Measurements from ENCODE around the gene TLR9. TPM values are rescaled to one million over a fixed set of nuclear protein-coding genes. Genes with fewer than 3 reads are reported as not detected.

TLR9 gene
- total RNA-seq, 2 donors from 2014 or later = 0.42 TPM; not detected in 1

- intact Hi-C loops (cut with DNase I, micrococcal nuclease) = loop anchor here (5.0 kb wide), 1 partner anchor 103 kb away; no protein-coding TSS in a partner anchor
- ATAC-seq (no peak), DNase-seq (no peak)
These were observed 9.3 kb upstream of the TLR9 start for GRCh38 chr3:52234516-52235447.

DNA sequence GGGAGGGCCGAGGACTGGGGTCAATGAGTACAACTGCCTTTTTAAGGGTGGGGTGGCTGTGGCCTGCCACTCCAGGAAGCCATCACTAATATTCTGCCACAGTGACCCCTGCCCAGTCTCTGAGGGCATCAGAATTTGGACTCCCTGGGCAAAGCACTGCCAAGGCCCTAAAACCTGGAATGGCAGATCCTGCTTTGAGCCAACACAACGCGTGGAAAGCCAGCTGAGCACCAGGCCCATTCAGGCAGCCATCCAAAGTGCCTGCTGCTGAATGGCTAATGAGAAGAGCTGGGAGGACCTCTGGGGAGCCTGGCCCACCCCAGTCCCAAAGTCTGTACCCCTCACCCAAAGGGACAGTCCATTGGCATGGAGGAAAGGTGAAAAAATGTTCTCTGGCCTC is 8.5 kb upstream of the TLR9 start:
- DNase-seq = no peak
- ATAC-seq = no peak
- intact Hi-C loops (cut with DNase I, micrococcal nuclease) = loop anchor here (5.0 kb wide), 1 partner anchor 103 kb away; no protein-coding TSS in a partner anchor

DNA sequence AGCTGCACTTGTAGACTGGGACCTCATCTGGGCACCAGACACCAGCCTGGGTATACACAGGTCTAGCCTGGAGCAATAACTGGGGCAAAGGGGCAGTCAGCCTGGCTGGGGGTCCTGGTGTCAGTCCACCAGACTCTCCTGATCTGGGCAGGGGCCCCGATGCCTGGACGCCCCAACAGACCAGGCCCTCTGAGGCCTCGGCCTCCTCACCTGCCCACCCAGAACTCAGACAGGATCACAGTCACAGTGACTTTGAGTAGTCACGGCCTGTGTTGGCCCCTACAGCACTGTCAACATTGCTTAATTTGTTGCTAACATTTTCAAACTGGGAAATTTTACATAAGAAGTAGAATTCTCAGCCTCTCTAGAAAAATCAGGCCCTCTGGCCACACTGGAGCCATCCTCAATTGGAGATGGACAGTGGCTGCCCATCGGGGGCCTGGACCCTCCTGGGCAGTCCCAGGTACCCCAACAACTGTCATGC is 7.7 kb upstream of the TLR9 start:
- intact Hi-C loops (cut with DNase I, micrococcal nuclease) = loop anchor here (5.0 kb wide), 1 partner anchor 104 kb away; no protein-coding TSS in a partner anchor
- ATAC-seq (no peak), DNase-seq (no peak)

DNA sequence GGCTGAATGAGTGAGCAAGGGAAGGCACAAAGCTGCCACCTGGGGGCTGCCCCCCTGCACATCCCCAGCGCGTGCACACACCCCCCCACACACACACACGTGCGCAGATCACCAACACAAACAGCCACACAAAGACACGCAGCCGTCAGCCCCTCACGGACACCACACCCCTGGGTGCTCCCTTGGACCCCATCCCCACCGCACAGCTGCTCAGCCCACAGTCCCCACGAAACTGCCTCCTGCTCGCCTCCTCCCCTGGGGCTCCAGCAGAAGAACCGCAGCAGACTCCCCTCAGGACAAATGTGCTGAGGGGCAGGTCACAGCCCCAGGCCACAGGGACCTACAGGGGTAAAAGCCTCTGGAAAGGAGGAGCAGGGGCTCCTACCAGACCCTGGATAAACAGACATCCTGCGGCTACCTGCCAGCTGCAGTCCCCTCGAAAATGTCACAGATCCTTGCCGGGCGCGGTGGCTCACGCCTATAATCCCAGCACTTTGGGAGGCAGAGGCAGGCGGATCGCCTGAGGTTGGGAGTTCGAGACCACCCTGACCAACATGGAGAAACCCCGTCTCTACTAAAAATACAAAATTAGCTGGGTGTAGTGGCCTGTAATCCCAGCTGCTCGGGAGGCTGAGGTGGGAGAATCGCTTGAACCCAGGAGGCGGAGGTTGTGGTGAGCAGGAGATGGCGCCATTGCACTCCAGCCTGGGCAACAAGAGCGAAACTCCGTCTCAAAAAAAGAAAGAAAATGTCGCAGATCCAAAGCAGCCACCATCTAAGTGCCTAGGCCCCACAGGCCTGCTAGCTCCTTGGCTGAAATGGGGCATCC is 7.0 kb upstream of the TLR9 start:
- ATAC-seq (no peak), DNase-seq (no peak)
- intact Hi-C loops (cut with DNase I, micrococcal nuclease) = loop anchor here (5.0 kb wide), 1 partner anchor 105 kb away; no protein-coding TSS in a partner anchor

DNA sequence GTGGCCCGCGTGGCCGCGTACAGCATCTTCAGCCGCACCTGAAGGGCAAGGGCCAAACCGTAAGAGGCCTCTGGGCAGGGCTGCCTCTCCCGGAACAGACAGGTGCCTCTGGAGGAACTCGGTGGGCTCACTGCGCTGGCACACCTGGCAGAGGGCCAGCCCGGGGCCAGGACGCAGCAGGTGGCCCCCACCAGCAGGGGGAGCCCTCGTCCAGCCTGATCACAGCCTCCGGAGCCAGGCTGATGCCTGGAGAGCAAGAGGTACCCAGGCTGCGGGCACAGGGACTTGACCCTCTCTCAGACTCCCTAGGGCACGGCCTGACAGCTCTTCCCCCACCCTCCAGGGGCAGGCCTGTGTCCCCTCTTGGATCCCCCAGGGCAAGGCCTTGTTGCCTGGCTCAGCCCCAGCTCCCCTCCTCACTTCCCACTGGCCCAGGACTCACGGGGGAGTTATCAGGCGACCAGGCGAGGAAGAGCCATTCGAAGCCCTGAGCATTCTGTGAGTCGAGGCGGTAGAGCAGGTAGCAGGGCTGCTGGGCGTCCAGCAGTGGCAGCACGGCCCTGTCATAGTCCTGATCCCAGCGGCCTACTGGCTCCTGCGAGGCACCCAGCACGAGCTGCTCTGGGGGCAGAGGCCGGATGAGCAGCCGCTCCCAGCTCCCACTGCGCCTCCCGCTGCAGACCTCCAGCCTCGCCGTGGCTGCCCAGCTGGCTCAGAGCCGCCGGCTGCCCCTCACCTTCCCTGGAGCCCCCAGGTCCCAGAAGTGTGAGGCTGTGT is 6.2 kb upstream of the TLR9 start:
- ATAC-seq = peak; percentile 82
- peak; percentile 69 to 86 for DNase-seq
- intact Hi-C loops (cut with DNase I, micrococcal nuclease) = loop anchor here (5.0 kb wide), 1 partner anchor 106 kb away; no protein-coding TSS in a partner anchor

GRCh38 chr3:52230889-52231499 is 5.5 kb upstream of the TLR9 start:
- ATAC-seq (no peak), DNase-seq (no peak)
- intact Hi-C loops (cut with DNase I, micrococcal nuclease) = loop anchor here (5.0 kb wide), 1 partner anchor 106 kb away; no protein-coding TSS in a partner anchor

GRCh38 chr3:52230461-52230860 is 5.0 kb upstream of the TLR9 start:
- ATAC-seq = no peak
- no peak for DNase-seq
- intact Hi-C loops (cut with DNase I, micrococcal nuclease) = loop anchor here (5.0 kb wide), 1 partner anchor 107 kb away; no protein-coding TSS in a partner anchor

DNA sequence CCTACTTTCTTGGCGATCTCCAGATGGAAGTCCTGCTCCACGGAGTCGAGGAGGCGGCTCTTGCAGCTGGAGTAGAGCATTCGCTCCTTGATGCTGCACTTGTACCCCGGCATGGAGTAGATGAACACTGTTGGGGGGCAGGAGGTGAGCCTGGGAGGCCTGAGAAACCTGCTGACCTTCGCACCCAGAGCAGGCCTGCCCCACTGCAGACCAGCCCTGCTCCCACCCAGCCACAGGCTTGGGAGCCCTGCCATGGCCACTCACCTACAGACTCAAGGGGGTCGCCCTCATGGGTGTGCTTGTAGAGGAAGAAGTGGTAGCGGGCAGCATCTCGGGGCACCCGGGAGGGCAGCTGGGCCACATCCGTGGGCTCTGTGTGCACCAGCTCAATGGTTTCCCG is 4.2 kb upstream of the TLR9 start:
- intact Hi-C loops (cut with DNase I, micrococcal nuclease) = loop anchor here (5.0 kb wide), 1 partner anchor 108 kb away; no protein-coding TSS in a partner anchor
- ATAC-seq (no peak), DNase-seq (no peak)

GRCh38 chr3:52228751-52229291 is 3.4 kb upstream of the TLR9 start:
- ATAC-seq = no peak
- intact Hi-C loops (cut with DNase I, micrococcal nuclease) = no loop called here
- DNase-seq = no peak

DNA sequence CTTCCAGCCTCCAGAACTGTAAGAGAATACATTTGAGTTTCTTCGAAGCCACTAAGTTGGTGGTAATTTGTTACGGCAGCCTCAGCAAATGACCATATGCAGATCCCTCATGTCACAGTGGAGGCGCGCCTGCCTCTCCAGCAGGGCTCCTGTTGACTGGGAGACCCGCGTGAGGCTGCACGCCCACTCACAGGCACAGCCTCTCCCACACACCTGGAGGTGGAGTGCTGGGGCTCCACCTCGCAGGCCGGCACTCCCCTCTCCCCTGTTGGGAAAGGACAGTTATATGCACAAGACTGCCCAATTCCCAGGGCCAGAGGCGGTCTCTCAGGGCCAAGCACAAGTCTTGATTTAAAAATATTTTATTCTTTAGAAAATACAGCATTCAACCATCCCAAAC is 2.8 kb upstream of the TLR9 start:
- no peak for ATAC-seq
- intact Hi-C loops (cut with DNase I, micrococcal nuclease) = no loop called here
- DNase-seq = no peak

DNA sequence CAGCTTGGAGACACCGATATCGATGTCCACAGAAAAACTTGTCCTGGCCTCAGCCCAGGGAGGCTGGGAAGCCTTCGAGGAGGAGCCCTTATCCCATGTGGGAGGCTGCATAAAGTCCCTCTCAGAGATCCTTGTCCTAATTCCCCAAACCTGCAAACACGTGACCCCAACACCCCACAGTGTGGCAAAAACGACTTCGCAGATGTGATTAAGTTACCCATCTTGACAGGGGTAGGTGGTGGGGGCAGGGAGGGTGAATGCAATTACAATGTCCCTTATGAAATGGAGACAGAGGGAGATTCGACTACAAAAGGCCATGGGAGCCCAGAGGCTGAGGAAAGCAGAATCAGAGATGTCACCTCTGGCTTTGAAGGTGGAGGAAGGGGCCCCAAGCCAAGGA is 2.3 kb upstream of the TLR9 start:
- ATAC-seq = no peak
- intact Hi-C loops (cut with DNase I, micrococcal nuclease) = no loop called here
- DNase-seq = no peak

GRCh38 chr3:52227117-52227516 is 1.7 kb upstream of the TLR9 start:
- DNase-seq (no peak), ATAC-seq (no peak)
- intact Hi-C loops (cut with DNase I, micrococcal nuclease) = no loop called here

DNA sequence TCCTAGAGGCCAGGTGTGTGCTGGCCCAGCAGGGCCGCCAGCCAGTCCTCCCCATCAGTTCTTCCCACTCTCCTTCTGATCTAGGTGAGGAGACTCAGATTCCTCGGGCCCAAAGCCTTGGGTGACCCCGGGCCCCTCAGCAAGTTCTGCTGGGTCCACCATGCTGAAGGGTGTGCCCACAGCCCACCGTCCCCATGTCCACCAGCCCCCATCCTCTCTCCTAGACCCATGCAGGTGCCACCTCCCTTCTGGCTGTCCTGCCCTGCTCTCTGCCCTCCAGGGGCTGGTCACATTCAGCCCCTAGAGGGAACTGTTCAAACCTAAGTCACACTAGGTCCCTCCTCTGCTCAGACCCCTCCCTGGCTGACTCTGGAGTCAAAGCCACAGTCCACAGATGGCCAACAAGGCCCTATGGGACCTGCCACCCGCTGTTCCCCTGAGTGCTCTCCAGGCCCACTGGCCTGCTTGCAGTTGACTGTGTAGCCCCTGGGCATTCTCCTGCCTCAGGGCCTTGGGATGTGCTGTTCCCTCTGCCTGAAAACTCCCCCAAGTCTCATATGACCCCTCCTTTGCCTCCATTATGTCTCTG is 878 bp upstream of the TLR9 start:
- no peak for DNase-seq
- intact Hi-C loops (cut with DNase I, micrococcal nuclease) = no loop called here
- ATAC-seq = no peak

DNA sequence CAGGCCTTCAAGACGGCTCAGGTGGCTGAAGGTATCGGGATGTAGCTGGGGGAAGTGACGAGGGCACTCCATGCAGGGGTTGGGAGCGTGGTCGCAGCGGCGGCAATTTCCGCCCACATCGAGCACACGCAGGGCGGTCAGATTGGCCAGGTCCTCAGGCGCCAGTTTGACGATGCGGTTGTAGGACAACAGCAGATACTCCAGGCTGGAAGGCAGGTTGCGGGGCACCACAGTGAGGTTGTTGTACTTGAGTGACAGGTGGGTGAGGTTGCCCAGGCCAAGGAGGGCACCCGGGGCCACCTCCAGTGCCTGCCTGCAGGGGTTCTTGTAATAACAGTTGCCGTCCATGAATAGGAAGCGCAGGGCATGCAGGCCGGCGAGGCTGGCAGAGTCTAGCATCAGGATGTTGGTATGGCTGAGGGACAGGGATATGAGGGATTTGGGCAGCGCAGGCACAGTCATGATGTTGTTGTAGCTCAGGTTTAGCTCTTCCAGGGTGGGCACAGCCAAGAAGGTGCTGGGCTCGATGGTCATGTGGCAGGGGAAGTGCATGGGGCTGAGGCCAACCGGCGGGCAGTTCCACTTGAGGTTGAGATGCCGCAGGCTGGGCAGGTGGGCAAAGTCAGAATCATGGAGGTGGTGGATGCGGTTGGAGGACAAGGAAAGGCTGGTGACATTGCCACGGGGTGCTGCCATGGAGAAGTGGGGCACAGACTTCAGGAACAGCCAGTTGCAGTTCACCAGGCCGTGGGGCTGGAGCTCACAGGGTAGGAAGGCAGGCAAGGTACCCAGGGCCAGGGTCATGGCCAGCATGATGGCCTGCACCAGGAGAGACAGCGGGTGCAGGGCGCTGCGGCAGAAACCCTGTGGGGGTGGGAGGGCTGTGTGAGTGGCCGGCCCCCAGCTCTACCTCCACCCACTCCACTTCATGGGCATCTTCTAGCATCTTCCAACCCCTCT is 1.7 kb downstream of the TLR9 start:
- DNase-seq (peak in 1 of 2 donors; percentile 14), ATAC-seq (no peak)
- intact Hi-C loops (cut with DNase I, micrococcal nuclease) = no loop called here

- DNase-seq (peak in 1 of 2 donors; percentile 21), ATAC-seq (no peak)
- intact Hi-C loops (cut with DNase I, micrococcal nuclease) = no loop called here
These were observed 2.9 kb downstream of the TLR9 start for GRCh38 chr3:52222319-52223221.
